ENCODE data around the gene ACTN4.

DNA sequence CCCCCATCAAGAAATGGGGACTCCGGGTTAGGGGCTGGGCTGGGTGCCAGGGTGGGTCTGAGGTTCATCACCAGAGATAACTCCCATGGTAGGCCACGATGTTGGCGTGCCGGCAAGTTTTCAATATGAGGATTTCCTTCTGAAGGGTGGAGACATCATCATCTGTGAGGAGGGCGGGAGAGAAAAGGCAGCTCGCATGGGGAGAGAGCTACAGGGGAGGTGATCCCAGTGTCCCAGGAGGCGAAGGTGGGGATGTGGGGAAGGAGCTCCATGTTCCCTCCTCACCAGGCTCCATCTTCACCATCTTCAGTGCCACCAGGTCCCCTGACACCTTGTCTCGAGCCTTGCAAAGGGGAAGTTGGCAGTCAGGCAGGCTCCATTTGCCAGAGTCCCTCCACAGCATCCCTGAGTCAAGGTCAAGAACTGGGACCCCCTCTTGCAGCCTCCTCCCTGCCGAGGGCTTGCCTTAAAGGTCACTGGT, 30.1 kb upstream of the ACTN4 start:
- TF ChIP-seq CTCF (IDR thresholded peaks at IDR 0.05): no peak
- no peak for TF ChIP-seq EP300 (IDR thresholded peaks at IDR 0.05)

All from ovary (tissue), 3 donors.